Breast epithelium (tissue), 3 donors: ENCODE data around the gene SLA2.

Source experiments
- POLR2A ChIP-seq: fragments of 450-650 bp; IDR thresholded peaks from one replicate; pipeline ENCODE4 v1.6.1; 2016; ENCODE audit warnings: antibody characterized with exemption, mild to moderate bottlenecking, moderate library complexity
- POLR2AphosphoS5 ChIP-seq, 3 donors: sonication (generic); formaldehyde crosslinking; IDR thresholded peaks; one replicate each; pipeline ENCODE4 v1.6.1; 2017; ENCODE audit warnings: antibody characterized with exemption in 3 of 3
- TF ChIP-seq, protein P1 (sequence below), 3 donors: fragments of 450-650 bp; IDR thresholded peaks; one replicate each; pipeline ENCODE4 v1.5.1; 2016 to 2017; ENCODE audit warnings: antibody characterized with exemption in 3 of 3, mild to moderate bottlenecking in 3 of 3, moderate library complexity in 3 of 3

DNA sequence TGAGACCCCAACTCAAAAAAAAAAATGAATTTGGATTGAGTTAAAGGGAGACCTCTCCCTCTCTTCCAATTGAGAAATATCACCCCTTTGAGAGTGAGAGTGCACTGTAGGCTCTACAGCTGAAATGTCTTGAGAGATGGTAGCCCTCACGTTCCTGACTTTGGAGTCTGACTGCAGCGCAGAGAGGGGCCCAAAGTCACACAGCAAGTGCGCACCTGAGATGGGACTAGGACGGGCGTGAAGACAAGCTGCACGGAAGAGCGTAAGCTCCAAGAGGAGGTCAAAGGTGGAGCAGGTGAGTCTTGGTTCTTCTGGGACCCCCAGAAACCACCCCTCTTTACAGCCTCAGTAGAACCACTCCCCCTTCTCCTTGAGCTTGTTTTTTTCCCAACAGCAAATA lies 643 bp downstream of the SLA2 start:
- TF ChIP-seq, protein P1, sequence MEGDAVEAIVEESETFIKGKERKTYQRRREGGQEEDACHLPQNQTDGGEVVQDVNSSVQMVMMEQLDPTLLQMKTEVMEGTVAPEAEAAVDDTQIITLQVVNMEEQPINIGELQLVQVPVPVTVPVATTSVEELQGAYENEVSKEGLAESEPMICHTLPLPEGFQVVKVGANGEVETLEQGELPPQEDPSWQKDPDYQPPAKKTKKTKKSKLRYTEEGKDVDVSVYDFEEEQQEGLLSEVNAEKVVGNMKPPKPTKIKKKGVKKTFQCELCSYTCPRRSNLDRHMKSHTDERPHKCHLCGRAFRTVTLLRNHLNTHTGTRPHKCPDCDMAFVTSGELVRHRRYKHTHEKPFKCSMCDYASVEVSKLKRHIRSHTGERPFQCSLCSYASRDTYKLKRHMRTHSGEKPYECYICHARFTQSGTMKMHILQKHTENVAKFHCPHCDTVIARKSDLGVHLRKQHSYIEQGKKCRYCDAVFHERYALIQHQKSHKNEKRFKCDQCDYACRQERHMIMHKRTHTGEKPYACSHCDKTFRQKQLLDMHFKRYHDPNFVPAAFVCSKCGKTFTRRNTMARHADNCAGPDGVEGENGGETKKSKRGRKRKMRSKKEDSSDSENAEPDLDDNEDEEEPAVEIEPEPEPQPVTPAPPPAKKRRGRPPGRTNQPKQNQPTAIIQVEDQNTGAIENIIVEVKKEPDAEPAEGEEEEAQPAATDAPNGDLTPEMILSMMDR (IDR thresholded peaks at IDR 0.05), result no peak
- TF ChIP-seq POLR2A, result no peak
- no peak for TF ChIP-seq POLR2AphosphoS5 (IDR thresholded peaks at IDR 0.05)
